CD14-positive monocyte (primary cell): ENCODE results near the gene RPS2. TPM values are rescaled to one million over a fixed set of nuclear protein-coding genes. Genes with fewer than 3 reads are reported as not detected.

Experiments
- DNase-seq, 3 donors: peaks; one replicate each; pipeline ENCODE4 v3.0.0-alpha.2; 2011 to 2022
- H2AFZ ChIP-seq: 2 replicates; pipeline ENCODE4 v1.6.0; 2012; ENCODE audit warnings: mild to moderate bottlenecking, low read depth, low read length, inconsistent platforms; ENCODE audit not compliant: insufficient read depth, poor library complexity, severe bottlenecking
- H3K27ac ChIP-seq, 2 donors: 1 replicate in 1 of 2; 2 replicates in 1 of 2; pipeline ENCODE4 v1.5.1; 2012 to 2013; ENCODE audit warnings: low read length in 2 of 2, control low read depth in 1 of 2, inconsistent platforms in 1 of 2, low read depth in 1 of 2, mild to moderate bottlenecking in 1 of 2
- H3K27me3 ChIP-seq, 2 donors: one replicate each; pipeline versions ENCODE4 v1.6.0 to v1.6.1; 2011 to 2013; ENCODE audit warnings: low read length in 2 of 2; ENCODE audit not compliant: control insufficient read depth in 2 of 2, insufficient read depth in 2 of 2
- H3K36me3 ChIP-seq, 2 donors: replicated peaks in 1 of 2; 1 replicate in 1 of 2; 2 replicates in 1 of 2; pipeline versions ENCODE4 v1.5.1 to v1.6.1; 2012 to 2013; ENCODE audit warnings: low read length in 2 of 2, control low read depth in 1 of 2, inconsistent platforms in 1 of 2, mild to moderate bottlenecking in 1 of 2; ENCODE audit not compliant: insufficient read depth in 2 of 2, control insufficient read depth in 1 of 2
- H3K4me1 ChIP-seq, 2 donors: 1 replicate in 1 of 2; 2 replicates in 1 of 2; pipeline versions ENCODE4 v1.5.1 to v1.6.1; 2012 to 2013; ENCODE audit warnings: low read length in 2 of 2, control low read depth in 1 of 2, inconsistent platforms in 1 of 2, mild to moderate bottlenecking in 1 of 2, moderate library complexity in 1 of 2; ENCODE audit not compliant: insufficient read depth in 2 of 2, control insufficient read depth in 1 of 2
- H3K4me2 ChIP-seq: replicated peaks from 2 replicates; pipeline ENCODE3; 2012; ENCODE audit warnings: low read length, moderate library complexity, mild to moderate bottlenecking; ENCODE audit not compliant: poor library complexity, severe bottlenecking; ENCODE audit errors: extremely low read depth
- H3K4me3 ChIP-seq, 3 experiments: fragments of 200-600 bp in 1 of 3; sonication (generic) in 1 of 3; replicated peaks in 1 of 3; 1 replicate in 2 of 3; 2 replicates in 1 of 3; pipeline ENCODE4 v1.5.1; 2011 to 2013; ENCODE audit warnings: low read length in 3 of 3, mild to moderate bottlenecking in 3 of 3, control low read depth in 2 of 3, low read depth in 2 of 3, inconsistent platforms in 1 of 3, moderate library complexity in 1 of 3
- H3K79me2 ChIP-seq: 2 replicates; pipeline ENCODE4 v1.6.0; 2012; ENCODE audit warnings: mild to moderate bottlenecking, control low read depth, inconsistent platforms, low read length, moderate library complexity; ENCODE audit not compliant: insufficient read depth
- H3K9ac ChIP-seq: 2 replicates; pipeline ENCODE4 v1.6.0; 2017; ENCODE audit warnings: low read length, mild to moderate bottlenecking; ENCODE audit not compliant: insufficient read depth, poor library complexity, severe bottlenecking
- H3K9me3 ChIP-seq, 2 donors: replicated peaks in 1 of 2; 1 replicate in 1 of 2; 2 replicates in 1 of 2; pipeline versions ENCODE4 v1.5.1 to v1.6.1; 2012 to 2013; ENCODE audit warnings: low read length in 2 of 2, control low read depth in 1 of 2; ENCODE audit not compliant: control insufficient read depth in 1 of 2, insufficient read depth in 1 of 2
- H4K20me1 ChIP-seq: 2 replicates; pipeline ENCODE4 v1.6.0; 2012; ENCODE audit warnings: mild to moderate bottlenecking, low read length, control low read depth, moderate library complexity; ENCODE audit not compliant: insufficient read depth
- H3K27ac Mint-ChIP-seq, 7 donors: one replicate each; pipeline ENCODE4 v1.8.0; 2020; ENCODE audit warnings: mild to moderate bottlenecking in 7 of 7, mixed read lengths in 7 of 7, moderate library complexity in 6 of 7, inconsistent platforms in 2 of 7
- H3K27me3 Mint-ChIP-seq, 3 donors: one replicate each; pipeline ENCODE4 v1.8.0; 2021 to 2022; ENCODE audit warnings: low read depth in 3 of 3, mild to moderate bottlenecking in 3 of 3, mixed read lengths in 3 of 3, moderate library complexity in 3 of 3, inconsistent platforms in 1 of 3
- H3K36me3 Mint-ChIP-seq, 2 donors: one replicate each; pipeline ENCODE4 v1.8.0; 2020; ENCODE audit warnings: mixed read lengths in 2 of 2, inconsistent platforms in 1 of 2, mild to moderate bottlenecking in 1 of 2
- H3K4me1 Mint-ChIP-seq: one replicate; pipeline ENCODE4 v1.8.0; 2020; ENCODE audit warnings: mild to moderate bottlenecking, mixed read lengths
- H3K4me3 Mint-ChIP-seq, 2 donors: one replicate each; pipeline ENCODE4 v1.8.0; 2020; ENCODE audit warnings: mild to moderate bottlenecking in 2 of 2, mixed read lengths in 2 of 2, moderate library complexity in 1 of 2
- H3K9me3 Mint-ChIP-seq, 7 donors: one replicate each; pipeline ENCODE4 v1.8.0; 2020 to 2022; ENCODE audit warnings: mixed read lengths in 7 of 7, mild to moderate bottlenecking in 6 of 7, moderate library complexity in 6 of 7, inconsistent platforms in 2 of 7
- CTCF ChIP-seq: fragments of 200-600 bp; IDR thresholded peaks from one replicate; pipeline ENCODE4 v1.8.0; 2022; ENCODE audit warnings: antibody characterized with exemption, mild to moderate bottlenecking
- WGBS: methylation state at CpG from one replicate; pipeline ENCODE4 v1.1.5; 2013; ENCODE audit warnings: missing lambda C conversion rate; ENCODE audit not compliant: insufficient coverage; 5-methylcytosine and 5-hydroxymethylcytosine counted together
- intact Hi-C, 2 donors: fragments of 100-400 bp; cut with micrococcal nuclease; formaldehyde crosslinking; loops; one replicate each; pipeline versions ENCODE4 v1.15.0 to v1.15.1; 2023
- polyA plus RNA-seq, 3 donors: library from polyadenylated mRNA; depleted of rRNA in 1 of 3; unstranded in 2 of 3; stranded (reverse) in 1 of 3; fragments of 300-500 nt in 2 of 3; fragments of >200 nt in 1 of 3; fragmentation: Illumina TruSeq in 2 of 3; gene quantifications; 1 replicate in 2 of 3; 2 replicates in 1 of 3; pipeline ENCODE4 v1.2.3, GENCODE V29; 2012 to 2021

Gene RPS2
- polyA plus RNA-seq, 3 donors: 1,849 to 2,136 (median 1,893) TPM

- H3K27ac ChIP-seq: peak overlapping the region; percentile 83 to 86
- intact Hi-C loops: loop anchor here in 1 of 2 donors (10.0 kb wide), 1 partner anchor 164 kb away; the partner anchor contains the start of genes EME2, MRPS34 and NME3
- H4K20me1 ChIP-seq: peaks cover 38% of the 10 kb centered on the region
- peaks cover 36 to 48% of the 10 kb centered on the region in 2 donors for H3K36me3 ChIP-seq
- no peak for DNase-seq
- no peaks in the 10 kb centered on the region for H3K9me3 Mint-ChIP-seq
- H3K27ac Mint-ChIP-seq: peak overlapping the region; percentile 92 to 98 (median 96)
- peak overlapping the region; percentile 61 to 85 for H3K4me3 Mint-ChIP-seq
- peaks cover 66% of the 10 kb centered on the region for H3K79me2 ChIP-seq
- H2AFZ ChIP-seq: no peak overlapping the region
- peaks cover 36 to 59% of the 10 kb centered on the region in 2 donors for H3K36me3 Mint-ChIP-seq
- H3K27me3 Mint-ChIP-seq: peaks cover 0 to 1% (median 0%) of the 10 kb centered on the region in 3 donors
- H3K4me3 ChIP-seq: peak overlapping the region in 1 of 3 experiments; percentile 62
- no peak for TF ChIP-seq CTCF
- H3K27me3 ChIP-seq: no peaks in the 10 kb centered on the region
- H3K4me1 Mint-ChIP-seq: peaks cover 63% of the 10 kb centered on the region
- H3K9ac ChIP-seq: peak overlapping the region; percentile 52
- peaks cover 65 to 77% of the 10 kb centered on the region in 2 donors for H3K4me1 ChIP-seq
- H3K4me2 ChIP-seq: peak overlapping the region; percentile 59
- 69% methylated on average over 12 of the region's 17 CpGs for WGBS
- no peaks in the 10 kb centered on the region for H3K9me3 ChIP-seq
Measured at GRCh38 chr16:1938910-1939309, 25.7 kb downstream of the RPS2 start.

DNA sequence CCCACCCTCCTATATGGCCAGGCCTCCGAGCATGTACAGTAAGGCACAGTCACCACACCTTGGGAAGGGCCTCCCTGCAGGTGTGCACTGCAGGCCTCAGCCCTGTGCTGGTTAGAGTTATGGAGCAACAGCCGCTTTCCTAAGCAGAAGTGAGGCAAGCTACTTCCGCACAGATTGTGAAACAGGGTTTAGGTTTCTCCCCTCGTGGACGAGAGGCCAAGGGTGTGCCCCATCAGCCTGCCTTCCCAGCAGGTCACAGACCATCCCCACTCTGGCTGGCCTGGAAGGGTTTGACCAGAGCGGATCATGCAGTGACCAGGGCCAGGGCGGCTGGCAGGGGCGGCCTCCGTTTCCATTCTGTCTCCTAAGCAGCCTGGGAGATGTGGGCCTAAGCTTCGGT lies 26.3 kb downstream of the RPS2 start:
- peaks cover 66% of the 10 kb centered on the region for H3K79me2 ChIP-seq
- H3K4me1 Mint-ChIP-seq: peaks cover 62% of the 10 kb centered on the region
- peak overlapping the region; percentile 52 for H3K9ac ChIP-seq
- H3K27me3 ChIP-seq: no peaks in the 10 kb centered on the region
- peak overlapping the region in 2 of 3 experiments; percentile 1 to 62 for H3K4me3 ChIP-seq
- peaks cover 0 to 1% (median 0%) of the 10 kb centered on the region in 3 donors for H3K27me3 Mint-ChIP-seq
- H2AFZ ChIP-seq: peak overlapping the region; percentile 48
- H3K4me1 ChIP-seq: peaks cover 60 to 71% of the 10 kb centered on the region in 2 donors
- peaks cover 36 to 48% of the 10 kb centered on the region in 2 donors for H3K36me3 ChIP-seq
- peak; percentile 80 to 90 (median 90) for DNase-seq
- H3K9me3 Mint-ChIP-seq: no peaks in the 10 kb centered on the region
- peak overlapping the region; percentile 61 to 85 for H3K4me3 Mint-ChIP-seq
- H3K27ac ChIP-seq: peak overlapping the region; percentile 83 to 86
- peaks cover 36 to 59% of the 10 kb centered on the region in 2 donors for H3K36me3 Mint-ChIP-seq
- intact Hi-C loops: loop anchor here in 1 of 2 donors (10.0 kb wide), 1 partner anchor 164 kb away; the partner anchor contains the start of genes EME2, MRPS34 and NME3
- no peaks in the 10 kb centered on the region for H3K9me3 ChIP-seq
- WGBS: 29% methylated on average over 8 of the region's 10 CpGs
- TF ChIP-seq CTCF: no peak
- H4K20me1 ChIP-seq: peaks cover 38% of the 10 kb centered on the region
- peak overlapping the region; percentile 59 for H3K4me2 ChIP-seq
- H3K27ac Mint-ChIP-seq: peak overlapping the region; percentile 92 to 98 (median 96)
